Inferior parietal cortex (tissue), 1 donor: ENCODE data around the gene EPHA2.

Experiments
- DNase-seq: peaks from one replicate; pipeline ENCODE4 v3.0.0-alpha.2; 2016; ENCODE audit errors: extremely low spot score

Gene EPHA2

GRCh38 chr1:16134906-16135305 lies 21.0 kb downstream of the EPHA2 start:
- no peak for DNase-seq

- no peak for DNase-seq
These were observed 21.6 kb downstream of the EPHA2 start for GRCh38 chr1:16134066-16134801.

GRCh38 chr1:16133007-16133961 lies 22.6 kb downstream of the EPHA2 start:
- no peak for DNase-seq

DNA sequence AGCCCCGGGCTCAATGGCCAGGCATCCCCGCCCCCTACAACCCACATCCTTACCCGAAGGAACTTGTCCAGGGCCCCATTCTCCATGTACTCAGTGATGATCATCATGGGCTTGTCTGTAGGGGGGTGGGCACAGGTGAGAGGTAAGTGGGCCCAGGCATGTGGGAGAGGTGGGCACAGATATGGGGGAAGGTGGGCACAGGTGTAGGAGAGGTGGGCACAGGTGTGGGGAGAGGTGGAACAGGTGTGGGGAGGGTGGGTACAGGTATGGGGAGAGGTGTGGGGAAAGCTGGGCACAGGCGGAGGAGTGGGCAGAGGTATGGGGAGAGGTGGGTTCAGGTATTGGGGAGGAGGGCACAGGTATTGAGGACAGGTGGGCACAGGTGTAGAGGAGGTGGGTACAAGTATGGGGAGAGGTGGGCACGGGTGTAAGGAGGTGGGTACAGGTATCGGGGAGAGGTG lies 23.5 kb downstream of the EPHA2 start:
- DNase-seq = no peak

- no peak for DNase-seq
These were observed 24.1 kb downstream of the EPHA2 start for GRCh38 chr1:16131636-16132324.

GRCh38 chr1:16130827-16131226 lies 25.0 kb downstream of the EPHA2 start:
- no peak for DNase-seq

DNA sequence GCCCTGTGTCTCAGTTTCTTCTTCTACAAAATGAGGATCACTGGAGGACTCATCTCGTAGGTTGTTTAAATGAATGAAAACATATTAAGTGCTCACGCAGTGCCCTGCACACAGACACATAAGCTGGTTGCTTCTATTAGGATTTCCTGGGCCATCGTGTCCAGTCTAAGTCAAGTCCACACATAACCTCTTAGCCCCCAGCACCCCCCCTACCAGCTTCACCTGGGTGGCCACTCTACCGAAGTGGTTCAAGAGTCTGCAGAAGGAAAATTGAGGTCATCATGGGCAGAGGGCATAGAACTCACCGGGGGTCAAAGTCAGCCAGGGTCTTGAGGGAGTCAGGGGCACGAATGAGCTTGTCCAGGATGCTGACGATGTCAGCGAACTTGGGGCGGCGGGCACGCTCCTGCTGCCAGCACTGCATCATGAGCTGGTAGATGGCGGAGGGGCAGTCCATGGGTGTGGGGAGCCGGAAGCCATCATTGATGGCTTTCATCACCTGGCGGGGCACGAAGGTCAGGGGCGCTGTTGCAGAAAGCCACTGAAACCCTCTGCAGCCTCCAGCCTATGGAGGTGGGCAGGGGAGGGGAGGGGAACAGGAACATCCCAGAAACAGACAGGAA lies 25.8 kb downstream of the EPHA2 start:
- no peak for DNase-seq

DNA sequence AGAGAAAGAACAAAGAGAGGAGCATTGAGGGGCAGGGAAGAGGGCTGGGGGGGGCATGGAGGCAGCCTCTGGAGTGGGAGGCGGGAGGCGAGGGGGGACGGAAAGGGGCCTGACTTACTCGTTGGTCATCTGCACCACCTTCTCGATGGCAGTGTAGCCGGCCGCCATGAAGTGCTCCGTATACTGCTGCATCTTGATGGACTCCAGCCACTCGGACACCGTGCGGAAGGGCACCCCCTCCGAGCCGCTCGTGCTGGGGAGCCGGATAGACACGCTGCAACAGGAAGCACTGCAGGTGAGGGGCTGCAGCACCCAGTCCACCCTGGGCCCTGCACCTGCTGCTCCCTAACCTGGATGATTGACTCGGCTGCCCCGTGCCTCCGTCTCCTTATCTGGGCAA lies 26.6 kb downstream of the EPHA2 start:
- no peak for DNase-seq

- DNase-seq = no peak
These were observed 27.5 kb downstream of the EPHA2 start for GRCh38 chr1:16128338-16128741.

GRCh38 chr1:16127676-16128337 lies 28.1 kb downstream of the EPHA2 start:
- no peak for DNase-seq

- no peak for DNase-seq
These were observed 28.9 kb downstream of the EPHA2 start for GRCh38 chr1:16126743-16127515.

GRCh38 chr1:16126160-16126559 lies 29.7 kb downstream of the EPHA2 start:
- DNase-seq = no peak

- no peak for DNase-seq
These were observed 30.4 kb downstream of the EPHA2 start for GRCh38 chr1:16125483-16125882.

GRCh38 chr1:16125088-16125470 lies 30.8 kb downstream of the EPHA2 start:
- DNase-seq = no peak

GRCh38 chr1:16124377-16125087 lies 31.3 kb downstream of the EPHA2 start:
- no peak for DNase-seq

DNA sequence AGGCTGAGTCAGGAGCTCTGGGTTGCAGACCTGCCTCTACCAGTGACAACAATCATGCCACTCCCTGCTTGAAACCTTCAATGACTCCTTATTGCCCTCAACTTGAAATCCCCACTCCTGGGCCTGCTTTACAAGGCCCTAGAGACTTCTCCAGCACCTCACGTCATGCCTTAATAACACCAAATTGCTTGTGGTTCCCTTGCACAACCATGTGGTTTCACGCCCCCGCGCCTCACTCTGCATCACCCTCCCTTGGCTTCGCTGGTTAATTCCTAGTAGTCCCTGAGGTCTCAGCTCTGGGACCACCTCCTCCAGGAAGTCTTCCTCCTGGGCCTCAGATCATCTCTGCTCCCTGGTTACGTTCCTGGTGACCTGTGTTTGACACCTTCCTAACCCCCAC lies 33.0 kb downstream of the EPHA2 start:
- no peak for DNase-seq

DNA sequence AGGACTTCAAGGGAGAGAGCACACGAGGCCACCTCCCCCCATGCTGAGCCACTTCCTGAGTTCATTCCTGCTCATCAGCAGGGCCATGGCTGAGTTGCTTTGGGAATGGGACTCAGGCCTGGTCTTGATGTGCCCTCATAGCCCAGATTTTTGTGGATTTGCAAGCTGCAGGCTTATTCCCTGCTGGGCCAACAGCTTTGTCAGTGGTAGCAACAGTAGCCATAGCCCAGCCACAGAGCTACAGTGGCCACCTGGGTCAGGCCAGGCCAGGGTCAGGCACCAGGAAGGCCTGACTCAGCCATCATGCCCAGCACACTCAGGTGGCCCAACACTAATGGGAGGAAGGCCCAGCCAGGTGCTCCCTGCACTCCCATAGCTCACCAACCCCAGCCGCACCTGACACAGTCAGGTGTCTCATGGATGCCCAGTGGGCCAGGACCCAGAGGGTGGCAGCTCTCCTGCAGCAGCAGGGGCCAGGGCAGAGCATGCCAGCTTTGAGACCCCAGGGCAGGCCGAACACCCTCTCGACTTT lies 33.5 kb downstream of the EPHA2 start:
- no peak for DNase-seq

DNA sequence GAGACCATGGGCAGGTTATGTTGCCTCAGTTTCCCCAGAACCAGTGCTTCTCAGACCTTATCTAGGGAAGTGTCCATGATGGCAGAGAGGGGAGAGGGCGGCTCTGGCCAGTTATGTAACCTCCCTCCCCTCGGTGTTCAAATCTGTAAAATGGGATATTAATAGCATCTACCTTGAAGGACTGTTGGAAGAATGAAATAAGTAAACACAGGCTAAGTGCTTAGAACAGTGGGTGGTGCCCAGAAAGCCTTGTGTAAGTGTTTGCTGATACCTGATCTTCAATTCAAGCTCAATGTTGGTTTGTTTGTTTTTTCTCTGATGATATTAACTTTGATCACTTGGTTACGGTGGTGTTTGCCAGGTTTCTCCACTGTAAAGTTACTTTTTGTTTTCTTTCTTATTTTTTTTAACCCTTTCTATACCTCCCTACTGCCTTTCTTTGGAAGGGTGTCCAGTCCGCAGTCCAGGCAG lies 34.9 kb downstream of the EPHA2 start:
- no peak for DNase-seq

- DNase-seq = no peak
These were observed 35.5 kb downstream of the EPHA2 start for GRCh38 chr1:16120407-16120806.
